HG03439 (cell line): ENCODE measurements around the gene DMD.
"Not testable (repeated sequence)": the region's sequence is repeated elsewhere in the genome, so short reads cannot be mapped to it uniquely, and the experiment has no call there.

Experiments
- ATAC-seq: cut with Tn5 transposase; IDR thresholded peaks from one replicate; pipeline ENCODE4 v1.9.1; 2021; ENCODE audit warnings: mild to moderate bottlenecking, moderate library complexity; ENCODE audit not compliant: unreplicated experiment

DMD gene

GRCh38 chrX:32289356-32289755 lies 922.0 kb downstream of the DMD start:
- no peak for ATAC-seq

- ATAC-seq = no peak
These were observed 929.5 kb downstream of the DMD start for GRCh38 chrX:32281853-32282252.

GRCh38 chrX:32280921-32281320 lies 930.4 kb downstream of the DMD start:
- no peak for ATAC-seq

GRCh38 chrX:32280489-32280888 lies 930.9 kb downstream of the DMD start:
- no peak for ATAC-seq

- no peak for ATAC-seq
These were observed 935.2 kb downstream of the DMD start for GRCh38 chrX:32276153-32276552.

GRCh38 chrX:32269866-32270265 lies 941.5 kb downstream of the DMD start:
- ATAC-seq = no peak

- no peak for ATAC-seq
These were observed 943.1 kb downstream of the DMD start for GRCh38 chrX:32268207-32268606.

GRCh38 chrX:32267796-32268195 lies 943.6 kb downstream of the DMD start:
- ATAC-seq = no peak

GRCh38 chrX:32246675-32247074 lies 964.7 kb downstream of the DMD start:
- not testable (repeated sequence) for ATAC-seq

- no peak for ATAC-seq
These were observed 1015.7 kb downstream of the DMD start for GRCh38 chrX:32195611-32196010.

- ATAC-seq = no peak
These were observed 1020.0 kb downstream of the DMD start for GRCh38 chrX:32191316-32191715.

GRCh38 chrX:32185160-32185559 lies 1026.2 kb downstream of the DMD start:
- ATAC-seq = no peak

GRCh38 chrX:32183066-32183465 lies 1028.3 kb downstream of the DMD start:
- ATAC-seq = no peak

GRCh38 chrX:32176510-32176909 lies 1034.8 kb downstream of the DMD start:
- no peak for ATAC-seq

GRCh38 chrX:32170481-32170880 lies 1040.9 kb downstream of the DMD start:
- ATAC-seq = no peak

GRCh38 chrX:32155044-32155638 lies 1056.2 kb downstream of the DMD start:
- ATAC-seq = no peak

- no peak for ATAC-seq
These were observed 1057.8 kb downstream of the DMD start for GRCh38 chrX:32153585-32153984.

- no peak for ATAC-seq
These were observed 1061.2 kb downstream of the DMD start for GRCh38 chrX:32150141-32150540.

- ATAC-seq = no peak
These were observed 1069.5 kb downstream of the DMD start for GRCh38 chrX:32141841-32142240.

- no peak for ATAC-seq
These were observed 1071.9 kb downstream of the DMD start for GRCh38 chrX:32139476-32139875.

- ATAC-seq = no peak
These were observed 1073.8 kb downstream of the DMD start for GRCh38 chrX:32137525-32137924.

GRCh38 chrX:32126997-32127396 lies 1084.4 kb downstream of the DMD start:
- ATAC-seq = no peak

GRCh38 chrX:32118832-32119231 lies 1092.5 kb downstream of the DMD start:
- no peak for ATAC-seq
